ENCODE results near the gene ANKRD16. TPM values are rescaled to one million over a fixed set of nuclear protein-coding genes. Genes with fewer than 3 reads are reported as not detected.

The ANKRD16 gene
- total and polyA plus RNA-seq, 2 experiments from 2014 or later, result 6.4 to 16.1 TPM

Other genes with a start within 250 kb of the ANKRD16 start
- gene ASB13, start 223.3 kb downstream of the ANKRD16 start, total RNA-seq (2014; rRNA removed; shearing (Covaris generic)), result 16.5 and 20.2 TPM in 2 replicates
- 11.3 and 11.6 TPM in 2 replicates for gene ASB13, start 223.3 kb downstream of the ANKRD16 start, polyA plus RNA-seq (2016; fragmentation: Nextera tagmentation; extraction: Ambion mirVana)
- 62.9 and 110 TPM in 2 replicates for gene TASOR2, start 205.1 kb downstream of the ANKRD16 start, total RNA-seq (2014; rRNA removed; shearing (Covaris generic))
- gene TASOR2, start 205.1 kb downstream of the ANKRD16 start, polyA plus RNA-seq (2016; fragmentation: Nextera tagmentation; extraction: Ambion mirVana), result 40.9 and 45.2 TPM in 2 replicates
- gene GDI2, start 76.5 kb downstream of the ANKRD16 start, total RNA-seq (2014; rRNA removed; shearing (Covaris generic)), result 454 and 505 TPM in 2 replicates
- gene GDI2, start 76.5 kb downstream of the ANKRD16 start, polyA plus RNA-seq (2016; fragmentation: Nextera tagmentation; extraction: Ambion mirVana), result 235 and 269 TPM in 2 replicates
- gene FBH1, start 350 bp upstream of the ANKRD16 start, total RNA-seq (2014; rRNA removed; shearing (Covaris generic)), result 84.0 and 90.8 TPM in 2 replicates
- gene FBH1, start 350 bp upstream of the ANKRD16 start, polyA plus RNA-seq (2016; fragmentation: Nextera tagmentation; extraction: Ambion mirVana), result 62.5 and 68.0 TPM in 2 replicates
- gene IL15RA, start 87.7 kb upstream of the ANKRD16 start, total RNA-seq (2014; rRNA removed; shearing (Covaris generic)), result 1.1 and 1.6 TPM in 2 replicates
- 1.9 and 2.2 TPM in 2 replicates for gene IL15RA, start 87.7 kb upstream of the ANKRD16 start, polyA plus RNA-seq (2016; fragmentation: Nextera tagmentation; extraction: Ambion mirVana)
- not detected in 2 replicates for gene IL2RA, start 172.5 kb upstream of the ANKRD16 start, total RNA-seq (2014; rRNA removed; shearing (Covaris generic))
- not detected in 2 replicates for gene IL2RA, start 172.5 kb upstream of the ANKRD16 start, polyA plus RNA-seq (2016; fragmentation: Nextera tagmentation; extraction: Ambion mirVana)
- gene RBM17, start 199.1 kb upstream of the ANKRD16 start, total RNA-seq (2014; rRNA removed; shearing (Covaris generic)), result 54.7 and 90.5 TPM in 2 replicates
- gene RBM17, start 199.1 kb upstream of the ANKRD16 start, polyA plus RNA-seq (2016; fragmentation: Nextera tagmentation; extraction: Ambion mirVana), result 257 and 281 TPM in 2 replicates

Measured in GM23338 (cell line).